Measurements from ENCODE around the gene YKT6.

The YKT6 gene

DNA sequence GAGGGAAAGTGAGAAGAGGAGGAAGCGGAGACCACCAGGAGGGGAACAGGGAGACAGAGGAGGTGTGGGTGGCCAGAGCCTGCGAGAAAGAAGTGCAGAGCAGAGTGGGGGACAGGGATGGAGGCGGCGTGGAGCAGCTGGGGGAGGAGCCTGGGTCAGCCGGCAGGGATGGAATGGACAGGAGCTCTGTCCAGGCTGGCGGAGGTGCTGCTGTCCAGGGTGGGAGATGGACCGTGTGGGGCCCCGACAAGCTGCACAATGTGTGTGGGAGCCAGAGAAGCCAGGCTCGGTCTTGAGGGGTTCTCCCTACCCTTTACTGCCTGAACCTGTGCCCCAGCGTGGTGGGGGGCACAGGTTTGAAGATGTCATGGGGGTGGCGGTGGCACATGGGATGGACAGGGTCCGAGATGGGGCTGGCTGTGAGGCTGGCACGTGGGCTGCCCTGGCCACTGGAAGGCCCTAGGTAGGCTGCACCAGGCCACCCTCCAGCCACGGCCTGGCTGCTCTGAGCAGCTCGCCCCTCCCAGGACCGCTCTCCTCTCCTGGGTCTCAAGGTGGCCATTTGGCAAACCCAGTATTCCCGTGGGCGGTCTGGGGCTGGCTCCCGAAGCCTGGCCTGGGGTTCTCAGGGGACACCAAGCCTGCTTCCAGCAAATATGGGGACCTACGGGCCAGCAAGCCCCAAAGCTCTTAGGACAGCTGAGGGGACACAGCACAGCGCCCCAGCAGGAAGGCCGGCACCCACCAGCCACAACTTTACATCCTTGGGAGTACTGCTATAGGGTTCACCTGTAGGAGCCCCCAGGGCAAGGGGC lies 32.3 kb downstream of the YKT6 start:
- no peak for DNase-seq
- TF ChIP-seq POLR2A (IDR thresholded peaks at IDR 0.05; ENCODE audit: low read length) (no peak), GATA1 (IDR thresholded peaks at IDR 0.05; ENCODE audit: low read depth, low read length) (no peak)

DNA sequence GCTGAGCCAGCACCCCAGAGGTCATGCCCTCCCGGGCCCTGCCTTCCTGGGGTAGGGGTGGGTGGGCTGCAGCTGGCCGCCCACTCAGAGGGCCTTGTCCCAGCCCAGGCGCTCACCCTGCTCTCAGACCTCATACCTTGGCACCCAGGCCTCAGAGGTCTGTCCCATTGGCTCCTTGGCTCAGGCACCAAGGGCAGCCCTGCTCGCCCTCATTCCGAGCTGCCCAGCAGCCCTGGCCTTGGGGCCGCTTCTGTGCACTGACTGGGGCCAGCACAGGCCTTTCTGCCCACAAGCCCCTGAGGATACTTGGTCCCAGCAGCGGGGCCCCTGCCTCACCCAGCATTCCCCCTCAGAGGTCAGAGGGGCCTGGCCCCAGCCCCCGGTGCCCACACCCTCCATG lies 34.3 kb downstream of the YKT6 start:
- no peak for DNase-seq
- TF ChIP-seq POLR2A (IDR thresholded peaks at IDR 0.05; ENCODE audit: low read length) = no peak
- TF ChIP-seq GATA1 (IDR thresholded peaks at IDR 0.05; ENCODE audit: low read depth, low read length) = no peak

DNA sequence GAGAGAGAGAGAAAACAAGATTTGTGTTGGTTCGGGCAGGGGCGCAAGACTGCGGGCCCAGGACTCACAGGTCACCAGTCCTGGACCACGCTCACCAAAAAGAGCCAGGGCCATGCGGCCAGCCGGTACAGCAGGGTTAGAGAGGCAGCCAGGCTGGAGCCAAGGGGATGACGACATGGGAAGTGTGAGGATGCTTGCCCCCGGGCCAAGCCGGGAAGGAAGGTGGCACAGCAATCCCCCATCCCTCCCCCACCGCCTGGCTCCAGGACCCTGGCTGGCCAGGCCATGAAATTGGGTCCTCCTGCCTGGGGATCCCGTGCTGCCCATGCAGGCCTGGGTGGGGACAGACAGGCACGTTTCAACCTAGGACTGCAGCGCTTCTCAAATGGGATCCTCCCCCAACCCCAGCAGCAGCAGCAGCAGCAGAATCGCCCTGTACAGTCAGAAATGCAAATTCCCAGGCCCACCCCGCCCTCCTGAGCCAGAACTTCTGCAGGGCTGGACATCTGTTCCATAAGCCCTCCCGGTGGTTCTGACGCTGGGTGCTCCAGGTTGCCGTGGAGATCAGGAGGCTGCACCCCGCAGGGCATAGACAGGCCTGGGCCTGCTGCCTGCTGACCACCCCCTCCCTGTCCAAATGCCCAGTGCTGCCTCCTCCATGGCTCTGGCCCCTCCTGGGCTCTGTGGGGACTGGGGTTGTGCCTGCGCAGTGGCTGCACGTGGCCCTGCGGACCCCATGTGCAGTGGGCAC lies 35.0 kb downstream of the YKT6 start:
- DNase-seq = no peak
- TF ChIP-seq POLR2A (IDR thresholded peaks at IDR 0.05; ENCODE audit: low read length) (no peak), GATA1 (IDR thresholded peaks at IDR 0.05; ENCODE audit: low read depth, low read length) (no peak)

DNA sequence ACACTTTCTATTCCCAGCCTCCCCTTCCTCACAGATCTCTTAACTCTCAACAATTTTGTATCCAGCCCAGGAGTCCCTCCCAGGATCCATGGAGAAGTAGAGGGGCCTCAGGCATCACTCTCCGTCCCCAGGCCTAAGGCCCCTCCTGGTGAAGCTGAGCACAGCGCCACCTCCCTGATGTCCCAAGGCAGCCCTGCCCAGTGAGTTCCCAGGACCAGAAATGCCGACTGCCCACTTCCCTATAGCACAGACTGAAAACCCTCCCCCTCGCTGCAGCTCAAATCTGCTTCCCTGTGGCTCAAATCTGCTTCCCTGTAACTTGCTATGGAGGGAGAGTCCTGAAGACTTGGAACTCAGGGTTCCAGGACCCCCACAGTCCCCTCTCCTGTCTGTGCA lies 35.6 kb downstream of the YKT6 start:
- DNase-seq = no peak
- no peak for TF ChIP-seq POLR2A (IDR thresholded peaks at IDR 0.05; ENCODE audit: low read length)
- TF ChIP-seq GATA1 (IDR thresholded peaks at IDR 0.05; ENCODE audit: low read depth, low read length) = no peak

DNA sequence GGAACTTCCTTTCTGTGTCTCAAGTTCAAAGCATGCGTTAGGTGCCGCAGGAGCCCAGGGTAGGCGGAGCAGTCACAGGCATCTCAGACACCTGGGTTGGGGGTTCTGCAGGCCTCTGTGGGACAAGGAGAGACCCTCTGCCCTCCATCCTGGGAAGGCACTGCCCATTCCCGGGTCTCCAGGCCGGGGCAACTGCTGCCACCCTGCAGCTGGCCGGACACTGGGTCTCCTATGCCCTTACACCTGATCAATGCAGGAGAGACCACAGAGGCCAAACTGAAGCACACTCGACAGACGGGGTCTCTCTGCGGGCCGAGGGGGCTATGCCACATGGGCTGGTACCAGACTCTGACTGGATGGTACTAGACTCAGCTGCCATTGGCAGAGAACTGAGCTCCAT lies 36.9 kb downstream of the YKT6 start:
- no peak for DNase-seq
- TF ChIP-seq GATA1 (IDR thresholded peaks at IDR 0.05; ENCODE audit: low read depth, low read length) (no peak), POLR2A (IDR thresholded peaks at IDR 0.05; ENCODE audit: low read length) (no peak)

DNA sequence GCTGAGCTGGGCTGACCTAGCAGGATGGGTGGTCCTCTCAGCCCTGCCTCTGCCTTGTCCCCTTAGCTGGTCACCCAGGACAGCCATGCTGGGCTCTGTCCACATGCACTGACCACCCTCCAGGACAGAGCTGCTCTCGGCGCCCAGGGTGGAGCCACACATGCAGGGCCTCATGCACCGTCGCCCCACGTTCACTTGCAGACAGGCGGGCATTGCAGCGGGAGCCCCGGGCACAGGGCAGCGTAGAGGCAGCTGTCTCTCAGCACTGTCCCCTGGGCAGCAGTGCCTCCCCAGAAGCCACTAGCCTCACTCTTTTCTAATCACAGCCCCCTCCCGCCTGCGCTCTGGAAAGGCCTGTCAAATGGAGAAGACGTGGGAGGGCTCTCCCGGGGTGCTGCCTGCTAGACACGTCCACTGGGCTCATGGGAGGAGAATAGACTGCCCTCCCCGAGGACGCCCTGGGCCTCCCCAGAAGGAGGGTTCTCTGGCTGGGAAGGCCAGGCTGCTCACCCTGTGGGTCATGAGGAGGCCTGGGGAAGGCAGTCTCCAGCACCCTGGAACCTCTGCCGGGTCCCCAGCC lies 37.4 kb downstream of the YKT6 start:
- no peak for DNase-seq

DNA sequence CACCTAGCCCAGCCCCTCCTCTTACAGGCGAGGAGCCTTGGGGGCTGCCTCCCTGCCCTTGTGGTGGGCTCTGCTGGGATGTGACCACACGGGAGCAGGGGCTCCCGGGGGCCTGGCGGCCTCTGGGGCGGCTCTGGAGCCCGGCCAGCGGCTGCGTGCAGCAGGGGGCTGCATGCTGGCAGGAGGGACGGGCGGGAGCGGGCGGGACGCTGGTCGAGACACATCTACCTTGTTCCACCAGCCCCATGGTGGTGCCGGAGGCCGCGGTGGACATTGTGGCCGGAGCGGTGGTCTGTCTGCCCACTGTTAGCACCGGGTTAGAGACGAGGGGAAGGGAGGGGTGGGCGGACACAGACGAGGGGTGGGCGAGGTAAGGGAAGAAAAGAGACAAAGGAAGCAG lies 38.6 kb downstream of the YKT6 start:
- no peak for DNase-seq
- no peak for TF ChIP-seq GATA1 (IDR thresholded peaks at IDR 0.05; ENCODE audit: low read depth, low read length)
- TF ChIP-seq POLR2A (IDR thresholded peaks at IDR 0.05; ENCODE audit: low read length) = no peak

More for the DNA sequence above, 37.4 kb downstream of the YKT6 start:
- TF ChIP-seq POLR2A (IDR thresholded peaks at IDR 0.05; ENCODE audit: low read length) (no peak), GATA1 (IDR thresholded peaks at IDR 0.05; ENCODE audit: low read depth, low read length) (no peak)

DNA sequence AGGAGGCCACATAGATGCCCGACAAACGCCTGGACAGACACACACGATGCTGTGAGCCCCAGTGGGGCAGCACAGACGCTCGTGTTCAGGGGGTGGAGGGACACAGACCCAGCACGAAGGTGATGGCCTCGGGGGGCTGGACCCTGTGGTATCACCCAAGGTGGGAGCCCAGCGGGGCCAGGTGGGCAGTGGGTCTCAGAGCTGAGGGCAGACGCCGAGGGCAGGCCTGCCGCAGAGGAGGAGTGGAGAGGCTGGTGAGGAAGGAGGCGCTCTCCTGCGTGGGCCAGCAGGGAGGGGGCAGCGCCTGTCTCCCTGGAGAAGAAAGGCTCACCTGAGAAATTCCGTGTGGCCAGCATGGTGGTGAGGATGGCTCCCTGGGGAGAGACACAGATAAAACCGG lies 39.6 kb downstream of the YKT6 start:
- TF ChIP-seq POLR2A (IDR thresholded peaks at IDR 0.05; ENCODE audit: low read length) (no peak), GATA1 (IDR thresholded peaks at IDR 0.05; ENCODE audit: low read depth, low read length) (no peak)
- no peak for DNase-seq

DNA sequence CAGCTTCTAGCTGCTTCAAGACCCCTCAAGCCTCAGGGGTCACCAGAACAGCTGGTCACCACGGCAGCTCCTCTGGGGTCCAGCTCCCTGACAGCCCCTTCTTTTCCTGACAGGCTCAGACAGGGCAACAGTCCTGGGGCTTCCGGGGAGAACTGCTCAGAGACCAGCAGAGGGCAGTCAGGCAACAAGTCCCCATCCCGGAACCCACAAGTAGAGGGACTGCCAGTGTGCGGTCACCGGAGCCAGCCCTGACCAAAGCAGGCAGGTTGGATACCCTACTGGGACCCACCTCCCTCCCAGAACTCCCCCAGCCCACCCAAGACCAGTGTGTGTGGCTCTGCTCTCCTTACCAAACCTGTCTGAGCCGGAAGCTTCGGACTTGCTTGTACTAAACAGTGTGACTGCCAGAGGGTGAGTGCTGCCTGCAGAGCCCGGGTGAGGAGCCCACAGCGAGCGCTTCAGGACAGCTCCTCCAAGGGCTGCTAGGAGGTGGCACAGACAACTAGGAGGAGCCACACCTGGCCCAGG lies 40.3 kb downstream of the YKT6 start:
- TF ChIP-seq POLR2A (IDR thresholded peaks at IDR 0.05; ENCODE audit: low read length) = no peak
- no peak for TF ChIP-seq GATA1 (IDR thresholded peaks at IDR 0.05; ENCODE audit: low read depth, low read length)
- DNase-seq = peak; percentile 76 to 81

DNA sequence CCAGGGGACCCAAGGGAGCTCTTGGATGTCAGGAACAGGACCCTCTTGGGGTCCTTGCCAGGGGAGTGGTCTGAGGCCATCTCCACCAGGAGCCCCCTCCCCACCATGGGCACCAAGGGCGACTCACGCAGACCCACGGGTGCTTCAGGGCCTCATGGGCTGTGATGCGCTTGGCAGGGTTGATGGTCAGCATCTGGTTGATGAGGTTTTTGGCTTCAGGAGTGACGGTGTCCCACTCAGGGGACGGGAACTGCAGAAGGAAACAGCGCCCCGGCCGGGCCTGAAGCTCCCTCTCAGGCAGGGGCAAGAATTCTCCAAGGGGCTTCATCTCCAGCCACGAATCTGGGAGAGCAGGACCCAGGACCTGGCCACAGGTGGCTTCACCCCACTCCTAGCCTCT lies 41.3 kb downstream of the YKT6 start:
- DNase-seq = no peak
- no peak for TF ChIP-seq POLR2A (IDR thresholded peaks at IDR 0.05; ENCODE audit: low read length)
- TF ChIP-seq GATA1 (IDR thresholded peaks at IDR 0.05; ENCODE audit: low read depth, low read length) = no peak

DNA sequence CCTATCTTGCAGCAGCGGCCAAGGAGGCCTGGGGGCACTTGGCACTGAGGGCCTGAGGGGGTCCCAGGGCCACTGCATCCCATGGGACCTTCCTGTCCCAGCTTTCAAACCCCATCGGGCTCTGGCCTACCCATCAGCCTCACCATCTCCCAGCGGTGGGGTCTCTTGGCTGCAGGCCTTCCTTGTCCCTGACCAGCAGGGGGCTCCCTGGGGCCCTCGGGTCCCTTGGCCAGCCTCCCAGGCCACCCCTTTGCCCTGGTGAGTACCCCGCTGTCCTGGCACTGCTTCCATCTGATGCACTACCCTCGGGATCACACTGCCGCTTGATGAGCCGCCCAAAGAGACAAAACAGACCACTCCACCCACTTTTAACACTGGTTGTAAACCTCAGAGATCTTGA lies 43.5 kb downstream of the YKT6 start:
- DNase-seq = peak; percentile 29 to 44
- TF ChIP-seq GATA1 (IDR thresholded peaks at IDR 0.05; ENCODE audit: low read depth, low read length) = no peak
- TF ChIP-seq POLR2A (IDR thresholded peaks at IDR 0.05; ENCODE audit: low read length) = no peak

DNA sequence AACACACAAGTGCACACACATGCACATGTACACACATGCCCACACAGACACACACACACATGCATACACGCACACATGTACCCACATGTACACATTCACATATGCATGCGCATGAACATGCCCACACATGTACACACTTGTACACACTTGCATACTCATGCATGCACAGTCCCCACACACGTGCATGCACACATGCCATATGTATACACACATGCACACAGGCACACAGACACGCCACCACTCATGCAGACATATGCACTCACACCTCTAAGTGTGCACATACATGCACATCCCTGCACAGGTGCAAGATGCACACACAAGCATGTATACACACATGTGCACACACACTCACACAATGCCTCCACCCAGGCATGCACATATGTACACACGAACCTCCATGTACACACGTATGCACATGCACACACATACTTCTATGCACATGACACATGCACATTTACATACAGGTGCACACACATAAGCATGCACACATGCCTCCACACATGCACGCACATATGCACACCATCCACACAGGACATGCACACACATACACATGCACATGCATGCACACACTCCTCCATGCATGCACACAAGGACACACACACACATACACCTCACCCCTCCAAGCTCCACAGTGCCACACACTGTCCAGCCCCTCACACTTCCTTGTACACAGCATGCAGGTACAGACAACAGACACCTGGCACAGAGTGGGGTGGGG lies 45.8 kb downstream of the YKT6 start:
- no peak for TF ChIP-seq POLR2A (IDR thresholded peaks at IDR 0.05; ENCODE audit: low read length)
- no peak for TF ChIP-seq GATA1 (IDR thresholded peaks at IDR 0.05; ENCODE audit: low read depth, low read length)
- no peak for DNase-seq

DNA sequence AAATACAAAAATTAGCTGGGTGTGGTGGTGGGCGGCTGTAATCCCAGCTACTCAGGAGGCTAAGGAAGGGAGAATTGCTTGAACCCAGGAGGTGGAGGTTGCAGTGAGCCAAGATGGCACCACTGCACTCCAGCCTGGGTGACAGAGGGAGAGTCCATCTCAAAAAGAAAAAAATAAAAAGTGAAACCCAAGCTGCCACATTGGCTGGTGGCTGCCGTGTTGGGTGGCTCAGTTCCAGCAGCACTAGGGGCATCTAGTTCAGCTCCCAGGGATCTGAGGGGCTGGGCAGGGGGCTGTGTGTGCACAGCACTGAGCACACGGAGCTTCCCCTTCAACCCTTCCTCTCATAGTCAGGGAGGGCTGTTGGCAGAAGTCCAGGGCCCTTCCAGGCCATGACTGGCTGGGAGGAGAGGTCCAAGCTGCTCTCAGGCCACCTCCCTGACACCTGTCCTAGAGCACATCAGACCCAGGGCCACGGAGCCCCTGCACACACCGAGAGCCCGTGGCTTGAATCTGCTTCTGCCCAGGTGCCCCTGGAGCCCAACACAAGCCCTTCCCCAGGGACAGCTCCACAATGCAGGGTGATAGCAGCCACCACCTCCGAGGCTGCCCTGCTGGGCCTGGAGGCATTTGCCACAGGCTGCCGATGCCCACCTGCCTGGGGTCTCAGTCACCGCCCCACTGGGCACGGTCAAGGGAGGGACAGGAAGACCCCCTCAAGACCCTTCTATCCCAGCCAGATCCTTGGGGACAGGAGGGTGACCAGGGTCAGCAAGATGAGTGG lies 47.3 kb downstream of the YKT6 start:
- TF ChIP-seq POLR2A (IDR thresholded peaks at IDR 0.05; ENCODE audit: low read length) (no peak), GATA1 (IDR thresholded peaks at IDR 0.05; ENCODE audit: low read depth, low read length) (no peak)
- DNase-seq = no peak
